WI38 (cell line): ENCODE data around the gene FUCA1.
"Not testable (repeated sequence)": the region's sequence is repeated elsewhere in the genome, so short reads cannot be mapped to it uniquely, and the experiment has no call there.

Source experiments
- H3K4me3 ChIP-seq: 2 replicates; pipeline ENCODE4 v1.5.1; 2011; ENCODE audit warnings: low read depth, mild to moderate bottlenecking, control low read depth, low read length
- TF ChIP-seq, protein P1 (sequence below): IDR thresholded peaks from 2 replicates; pipeline ENCODE4 v1.5.1; 2012; ENCODE audit warnings: low read depth, mild to moderate bottlenecking, control low read depth, low read length

FUCA1 gene

DNA sequence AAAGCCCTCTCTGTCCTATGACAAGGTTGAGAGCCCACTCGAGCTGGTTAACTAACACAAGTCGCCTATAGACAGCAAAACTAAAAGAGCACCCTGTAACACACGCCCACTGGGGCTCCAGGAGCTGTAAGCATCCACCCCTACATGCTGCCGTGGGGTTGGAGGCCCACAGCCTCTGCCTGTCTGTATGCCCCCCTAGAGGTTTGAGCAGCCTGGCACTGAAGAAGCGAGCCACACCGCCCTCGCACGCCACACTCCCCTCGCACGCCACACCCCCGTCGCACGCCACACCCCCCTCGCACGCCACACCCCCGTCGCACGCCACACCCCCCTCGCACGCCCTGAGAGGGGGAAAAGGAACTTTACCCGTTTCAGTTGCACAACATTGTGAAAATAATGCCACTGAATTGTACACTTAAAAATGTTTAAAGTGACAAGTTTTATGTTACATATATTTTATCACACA lies 29.7 kb downstream of the FUCA1 start:
- no peak overlapping the region for H3K4me3 ChIP-seq
- TF ChIP-seq, protein P1, sequence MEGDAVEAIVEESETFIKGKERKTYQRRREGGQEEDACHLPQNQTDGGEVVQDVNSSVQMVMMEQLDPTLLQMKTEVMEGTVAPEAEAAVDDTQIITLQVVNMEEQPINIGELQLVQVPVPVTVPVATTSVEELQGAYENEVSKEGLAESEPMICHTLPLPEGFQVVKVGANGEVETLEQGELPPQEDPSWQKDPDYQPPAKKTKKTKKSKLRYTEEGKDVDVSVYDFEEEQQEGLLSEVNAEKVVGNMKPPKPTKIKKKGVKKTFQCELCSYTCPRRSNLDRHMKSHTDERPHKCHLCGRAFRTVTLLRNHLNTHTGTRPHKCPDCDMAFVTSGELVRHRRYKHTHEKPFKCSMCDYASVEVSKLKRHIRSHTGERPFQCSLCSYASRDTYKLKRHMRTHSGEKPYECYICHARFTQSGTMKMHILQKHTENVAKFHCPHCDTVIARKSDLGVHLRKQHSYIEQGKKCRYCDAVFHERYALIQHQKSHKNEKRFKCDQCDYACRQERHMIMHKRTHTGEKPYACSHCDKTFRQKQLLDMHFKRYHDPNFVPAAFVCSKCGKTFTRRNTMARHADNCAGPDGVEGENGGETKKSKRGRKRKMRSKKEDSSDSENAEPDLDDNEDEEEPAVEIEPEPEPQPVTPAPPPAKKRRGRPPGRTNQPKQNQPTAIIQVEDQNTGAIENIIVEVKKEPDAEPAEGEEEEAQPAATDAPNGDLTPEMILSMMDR = no peak

DNA sequence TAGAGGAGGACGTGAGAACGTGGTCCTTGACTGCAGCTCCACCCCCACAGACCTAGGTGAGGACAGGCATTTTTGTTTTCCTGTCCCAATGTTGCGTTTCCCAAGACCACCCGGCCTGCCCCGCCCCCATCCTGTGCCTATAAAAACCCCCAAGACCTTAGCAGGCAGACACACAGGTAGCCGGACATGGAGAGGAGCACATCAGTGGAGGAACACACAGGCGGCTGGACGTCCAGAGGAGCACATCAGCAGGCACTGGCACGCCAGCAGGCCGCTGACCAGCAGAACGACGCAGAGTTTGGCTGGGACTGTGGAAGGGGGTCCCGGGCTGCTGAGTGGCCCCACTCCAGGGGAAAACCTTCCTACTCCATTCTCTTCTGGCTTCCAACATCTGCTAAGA lies 30.2 kb downstream of the FUCA1 start:
- TF ChIP-seq, protein P1 = no peak
- no peak overlapping the region for H3K4me3 ChIP-seq

DNA sequence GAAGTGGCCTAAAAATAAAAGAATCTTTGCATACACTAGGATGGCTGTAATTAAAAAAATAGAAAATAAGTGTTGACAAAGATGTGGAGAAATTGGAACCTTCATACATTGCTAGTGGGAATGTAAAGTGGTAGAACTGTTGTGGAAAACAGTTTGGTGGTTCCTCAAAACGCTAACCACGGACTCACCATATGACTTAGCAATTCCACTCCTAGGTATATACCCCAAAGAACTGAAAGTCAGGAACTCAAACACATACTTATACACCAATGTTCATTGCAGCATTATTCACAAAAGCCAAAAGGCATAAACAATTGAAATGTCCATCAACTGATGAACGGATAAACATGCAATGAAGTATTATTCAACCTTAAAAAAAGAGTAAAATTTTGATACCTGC lies 32.1 kb downstream of the FUCA1 start:
- TF ChIP-seq, protein P1 = no peak
- H3K4me3 ChIP-seq = no peak overlapping the region

DNA sequence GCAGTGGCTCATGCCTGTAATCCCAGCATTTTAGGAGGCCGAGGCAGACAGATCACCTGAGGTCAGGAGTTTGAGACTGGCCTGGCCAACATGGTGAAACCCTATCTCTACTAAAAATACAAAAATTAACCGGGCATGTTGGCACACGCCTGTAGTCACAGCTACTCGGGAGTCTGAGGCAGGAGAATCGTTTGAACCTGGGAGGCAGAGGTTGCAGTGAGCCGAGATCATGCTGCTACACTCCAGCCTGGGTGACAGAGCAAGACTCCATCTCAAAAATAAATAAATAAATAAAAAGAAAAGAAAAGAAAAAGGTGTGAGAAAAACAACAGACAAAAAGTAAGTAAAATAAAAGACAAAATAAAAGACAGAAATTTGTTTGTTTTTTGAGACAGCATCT lies 33.9 kb downstream of the FUCA1 start:
- H3K4me3 ChIP-seq = not testable (repeated sequence)

DNA sequence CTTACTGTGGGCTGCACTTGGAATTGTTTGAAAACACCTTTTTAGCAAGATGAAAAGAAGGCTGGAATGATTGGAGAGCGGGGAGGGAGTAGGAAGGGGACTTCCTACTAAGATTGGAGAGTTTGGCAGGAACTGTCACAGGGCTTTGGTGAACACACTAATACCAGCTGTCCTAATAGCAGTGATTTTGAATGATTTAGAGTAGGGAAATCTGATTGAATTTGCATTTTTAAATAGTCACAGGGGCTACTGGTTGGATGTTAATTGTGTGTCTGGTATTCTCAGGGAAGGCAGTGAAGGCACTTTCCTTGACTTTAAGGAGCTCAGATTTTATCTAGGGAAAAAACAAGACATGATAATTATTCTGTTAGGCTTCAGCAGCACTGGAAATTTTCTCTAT lies 40.4 kb downstream of the FUCA1 start:
- TF ChIP-seq, protein P1 = no peak
- H3K4me3 ChIP-seq = no peak overlapping the region

DNA sequence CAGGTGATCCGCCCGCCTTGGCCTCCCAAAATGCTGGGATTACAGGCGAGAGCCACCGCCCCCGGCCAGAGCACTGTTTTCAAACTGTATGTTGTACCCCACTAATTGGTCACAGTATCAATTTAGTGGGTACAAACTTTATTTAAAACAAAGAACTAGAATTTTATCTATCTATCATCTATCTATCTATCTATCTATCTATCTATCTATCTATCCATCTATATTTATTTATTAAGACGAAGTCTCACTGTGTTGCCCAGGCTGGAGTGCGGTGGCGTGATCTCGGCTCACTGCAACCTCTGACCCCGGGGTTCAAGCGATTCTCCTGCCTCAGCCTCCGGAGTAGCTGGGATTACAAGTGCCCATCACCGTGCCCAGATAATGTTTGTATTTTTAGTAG lies 41.5 kb downstream of the FUCA1 start:
- not testable (repeated sequence) for H3K4me3 ChIP-seq

DNA sequence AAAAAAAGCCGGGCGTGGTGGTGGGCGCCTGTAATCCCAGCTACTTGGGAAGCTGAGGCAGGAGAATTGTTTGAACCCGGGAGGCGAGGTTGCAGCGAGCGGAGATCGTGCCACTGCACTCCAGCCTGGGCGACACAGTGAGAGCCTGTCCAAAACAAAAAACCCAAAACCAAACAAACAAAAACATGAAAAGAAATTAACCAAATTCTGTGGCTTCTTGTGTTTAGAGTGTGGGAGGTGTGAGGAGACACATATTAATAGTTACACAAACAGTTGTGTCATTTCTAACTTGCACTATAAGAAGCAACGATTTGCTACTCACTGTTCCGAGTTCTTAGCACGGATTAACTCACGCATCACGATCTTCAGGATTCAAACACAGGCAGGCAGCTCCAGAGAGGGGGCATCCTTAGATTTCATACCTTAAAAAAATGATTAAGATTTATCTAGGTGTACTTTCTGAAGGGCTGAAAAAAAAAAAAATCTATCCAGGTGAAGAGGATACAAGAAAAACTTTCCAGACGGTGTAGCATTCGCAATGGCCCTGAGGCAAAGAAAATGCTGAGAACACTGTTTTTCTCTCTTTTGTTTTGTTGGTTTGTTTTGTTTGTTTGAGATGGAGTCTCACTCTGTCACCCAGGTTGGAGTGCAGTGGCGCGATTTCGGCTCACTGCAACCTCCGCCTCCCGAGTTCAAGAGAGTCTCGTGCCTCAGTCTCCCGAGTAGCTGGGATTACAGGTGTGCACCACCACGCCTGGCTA lies 42.1 kb downstream of the FUCA1 start:
- peak overlapping the region; percentile 97 for H3K4me3 ChIP-seq
- TF ChIP-seq, protein P1 = no peak

DNA sequence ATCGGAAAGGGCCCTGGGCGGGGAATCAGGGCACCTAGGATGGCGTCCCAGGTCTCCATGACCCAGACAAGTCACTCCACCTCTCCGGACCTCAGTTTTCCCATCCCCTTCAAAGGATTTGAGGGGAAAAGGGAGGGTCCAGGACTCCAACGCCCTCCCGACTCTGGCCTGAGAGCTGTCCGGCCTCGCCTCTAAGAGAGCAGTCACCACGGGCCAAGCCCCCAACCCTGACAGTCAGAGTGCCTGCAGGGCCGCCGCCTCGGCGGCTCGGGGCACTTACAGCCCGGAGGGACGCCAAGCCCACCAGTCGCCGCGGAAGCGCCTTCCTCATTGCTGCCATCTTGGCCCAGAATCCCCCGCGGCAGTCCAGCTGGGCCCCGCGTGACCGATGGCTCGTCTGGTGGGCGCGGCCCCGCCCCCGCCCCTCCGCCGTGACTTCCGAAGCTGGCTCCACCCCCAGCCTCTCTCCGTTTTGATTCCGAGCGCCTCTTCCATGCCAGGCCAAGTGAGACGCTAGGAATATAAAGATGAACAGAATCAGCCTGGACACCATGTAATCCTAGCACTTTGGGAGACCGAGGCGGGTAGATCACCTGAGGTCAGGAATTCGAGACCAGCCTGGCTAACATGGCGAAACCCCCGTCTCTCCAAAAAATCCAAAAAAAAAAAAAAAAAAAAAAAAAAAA lies 42.9 kb downstream of the FUCA1 start, which contains the start of gene HMGCL:
HMGCL (minus strand) TSS at position 354 of the 686 bp plus-strand sequence; CDS start at position 340, 14 bp downstream.
- TF ChIP-seq, protein P1 = no peak

More for the DNA sequence above, 42.9 kb downstream of the FUCA1 start, which contains the start of gene HMGCL:
- peak within 1 kb of the TSS; percentile 97 for H3K4me3 ChIP-seq
